ENCODE data around the gene FCAMR.
A peak's percentile ranks its signal among the peaks of the same experiment; 100 is the strongest.

FCAMR gene

GRCh38 chr1:206972728-206973127 lies 2.5 kb upstream of the FCAMR start:
- CTCF ChIA-PET: interaction anchor here (0.6 to 9.9 kb wide), 19 partner anchors 9 to 361 kb away, joined by 3 to 160 read pairs (median 5); partner anchors contain the start of genes EIF2D and PIGR
- DNase-seq (ENCODE audit: extremely low spot score): no peak
- POLR2A ChIA-PET: no interaction called here
- TF ChIP-seq, protein P1, sequence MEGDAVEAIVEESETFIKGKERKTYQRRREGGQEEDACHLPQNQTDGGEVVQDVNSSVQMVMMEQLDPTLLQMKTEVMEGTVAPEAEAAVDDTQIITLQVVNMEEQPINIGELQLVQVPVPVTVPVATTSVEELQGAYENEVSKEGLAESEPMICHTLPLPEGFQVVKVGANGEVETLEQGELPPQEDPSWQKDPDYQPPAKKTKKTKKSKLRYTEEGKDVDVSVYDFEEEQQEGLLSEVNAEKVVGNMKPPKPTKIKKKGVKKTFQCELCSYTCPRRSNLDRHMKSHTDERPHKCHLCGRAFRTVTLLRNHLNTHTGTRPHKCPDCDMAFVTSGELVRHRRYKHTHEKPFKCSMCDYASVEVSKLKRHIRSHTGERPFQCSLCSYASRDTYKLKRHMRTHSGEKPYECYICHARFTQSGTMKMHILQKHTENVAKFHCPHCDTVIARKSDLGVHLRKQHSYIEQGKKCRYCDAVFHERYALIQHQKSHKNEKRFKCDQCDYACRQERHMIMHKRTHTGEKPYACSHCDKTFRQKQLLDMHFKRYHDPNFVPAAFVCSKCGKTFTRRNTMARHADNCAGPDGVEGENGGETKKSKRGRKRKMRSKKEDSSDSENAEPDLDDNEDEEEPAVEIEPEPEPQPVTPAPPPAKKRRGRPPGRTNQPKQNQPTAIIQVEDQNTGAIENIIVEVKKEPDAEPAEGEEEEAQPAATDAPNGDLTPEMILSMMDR (IDR thresholded peaks at IDR 0.05; ENCODE audit: control extremely low read depth, extremely low read depth, low read depth, missing control alignments): no peak

DNA sequence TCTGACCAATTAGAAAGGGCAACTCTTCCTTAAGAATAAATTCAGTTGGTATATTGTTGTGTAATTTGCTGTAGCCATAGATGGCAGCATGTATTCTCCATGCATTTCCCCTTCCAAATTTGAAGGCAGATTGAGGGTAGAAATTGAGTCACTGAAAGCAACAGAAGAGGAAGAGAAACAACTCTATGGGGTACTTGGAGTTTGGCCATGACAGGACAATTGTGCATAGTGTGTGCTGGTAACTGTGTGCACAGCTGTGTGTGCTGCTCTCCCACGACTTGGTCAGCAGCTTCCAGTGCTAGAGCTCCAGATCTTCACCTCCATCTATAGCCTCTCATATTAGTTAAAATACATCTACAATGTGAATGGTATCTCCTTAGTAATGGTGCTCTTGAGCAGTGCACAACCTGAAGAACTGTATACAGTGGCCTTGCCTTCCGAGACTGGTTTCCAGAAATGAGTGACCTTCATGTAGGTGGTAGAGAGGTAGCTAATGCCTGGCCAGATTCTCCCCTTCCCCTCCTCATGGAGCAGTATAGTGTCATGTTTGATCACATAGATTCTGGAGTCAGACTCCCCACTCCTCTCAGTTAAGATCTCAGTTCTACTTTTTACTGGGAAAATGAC lies 882 bp upstream of the FCAMR start:
- TF ChIP-seq, protein P1 (IDR thresholded peaks at IDR 0.05; ENCODE audit: control extremely low read depth, extremely low read depth, low read depth, missing control alignments): no peak
- ChIA-PET POLR2A (interaction anchor here (0.6 kb wide), 1 partner anchor 43 kb away, joined by 3 read pairs; no protein-coding TSS in a partner anchor), CTCF (interaction anchor here (0.9 to 9.9 kb wide), 14 partner anchors 8 to 311 kb away, joined by 3 to 160 read pairs (median 10); no protein-coding TSS in a partner anchor)
- DNase-seq (ENCODE audit: extremely low spot score): peak; percentile 37

- TF ChIP-seq, protein P1 (IDR thresholded peaks at IDR 0.05; ENCODE audit: control extremely low read depth, extremely low read depth, low read depth, missing control alignments): no peak
- ChIA-PET POLR2A (no interaction called here), CTCF (interaction anchor here (1.3 to 9.9 kb wide), 7 partner anchors 10 to 243 kb away, joined by 3 to 160 read pairs (median 11); no protein-coding TSS in a partner anchor)
- DNase-seq (ENCODE audit: extremely low spot score): no peak
Observed at GRCh38 chr1:206969090-206969489, 1.2 kb downstream of the FCAMR start.

DNA sequence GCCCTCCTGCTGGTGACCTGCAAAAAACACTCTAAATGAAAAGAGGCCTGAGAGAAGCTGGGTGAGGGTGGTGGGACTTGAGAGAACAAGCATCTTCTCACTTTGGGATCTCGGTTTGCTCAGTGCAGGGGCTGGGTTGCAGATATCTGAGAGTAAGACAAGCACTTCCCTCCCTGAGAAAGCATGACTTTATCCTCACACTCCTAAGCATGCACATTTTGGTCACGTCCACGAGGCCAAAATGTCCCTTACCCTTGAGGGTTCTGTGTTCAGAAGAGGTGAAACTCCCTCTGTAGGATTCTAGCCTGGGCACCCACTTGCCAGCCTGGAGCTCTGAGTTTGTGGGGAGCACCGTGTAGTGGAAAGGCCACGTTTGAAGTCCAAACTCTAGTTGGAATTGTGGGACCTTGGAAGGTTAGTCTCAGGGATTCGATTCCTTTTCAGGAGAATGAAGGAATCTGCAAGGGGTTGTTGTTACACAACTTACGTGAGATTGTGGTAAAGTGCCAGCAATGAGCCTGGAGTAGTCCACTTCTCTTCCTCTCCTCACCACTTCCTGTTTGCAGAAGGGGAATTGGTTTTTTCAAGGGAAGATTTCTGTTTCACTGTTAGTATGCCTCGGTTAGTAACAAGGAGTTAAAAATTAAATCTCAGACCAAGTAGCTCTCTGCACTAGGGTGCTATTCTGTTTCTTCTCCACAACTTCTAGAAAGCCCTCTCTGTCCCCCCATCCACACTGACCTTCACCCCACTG lies 3.0 kb downstream of the FCAMR start:
- TF ChIP-seq, protein P1 (IDR thresholded peaks at IDR 0.05; ENCODE audit: control extremely low read depth, extremely low read depth, low read depth, missing control alignments): no peak
- peak; percentile 41 for DNase-seq (ENCODE audit: extremely low spot score)
- ChIA-PET CTCF (interaction anchor here (1.0 to 9.9 kb wide), 9 partner anchors 12 to 242 kb away, joined by 3 to 160 read pairs (median 5); partner anchors contain the start of gene IL20), POLR2A (no interaction called here)

DNA sequence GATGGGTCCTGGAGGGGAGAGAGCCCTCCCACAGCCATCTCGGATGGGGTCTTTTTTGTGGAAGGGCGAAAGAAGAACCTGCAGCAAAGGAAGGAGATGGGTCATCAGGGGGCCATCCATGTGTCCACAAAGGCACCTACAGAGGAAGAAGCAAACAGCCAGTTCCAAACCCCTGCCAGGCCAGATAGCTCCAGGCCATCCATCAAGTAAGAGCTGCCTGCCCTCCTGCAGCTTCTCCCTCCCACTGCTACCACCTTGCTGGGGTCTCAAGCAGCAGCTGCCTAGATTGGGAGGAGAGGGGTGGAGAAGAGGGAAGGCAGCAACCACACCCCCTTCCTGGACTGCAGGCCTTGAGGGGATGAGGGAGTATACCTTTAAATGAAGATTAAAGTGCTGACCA lies 4.5 kb downstream of the FCAMR start:
- ChIA-PET CTCF (interaction anchor here (0.9 to 9.9 kb wide), 11 partner anchors 8 to 54 kb away, joined by 3 to 160 read pairs (median 4); no protein-coding TSS in a partner anchor), POLR2A (no interaction called here)
- DNase-seq (ENCODE audit: extremely low spot score): no peak
- TF ChIP-seq, protein P1 (IDR thresholded peaks at IDR 0.05; ENCODE audit: control extremely low read depth, extremely low read depth, low read depth, missing control alignments): no peak

- no peak for DNase-seq (ENCODE audit: extremely low spot score)
- ChIA-PET CTCF (interaction anchor here (3.1 to 24.9 kb wide), 3 partner anchors 9 to 27 kb away, joined by 22 to 416 read pairs (median 48); no protein-coding TSS in a partner anchor), POLR2A (no interaction called here)
- TF ChIP-seq, protein P1 (IDR thresholded peaks at IDR 0.05; ENCODE audit: control extremely low read depth, extremely low read depth, low read depth, missing control alignments): no peak
Observed at GRCh38 chr1:206963740-206964139, 6.5 kb downstream of the FCAMR start.
